NT2/D1 (cell line): ENCODE measurements around the gene ZNF189.

Experiments
- YY1 ChIP-seq: IDR thresholded peaks from 2 replicates; pipeline ENCODE4 v1.6.1; 2011; ENCODE audit not compliant: insufficient read length, insufficient read depth
- ZNF274 ChIP-seq: IDR thresholded peaks from 2 replicates; pipeline ENCODE4 v1.6.1; 2011; ENCODE audit warnings: mild to moderate bottlenecking, low read depth, low read length

- TF ChIP-seq YY1 (no peak), ZNF274 (no peak)
Observed at GRCh38 chr9:101354143-101354764, 44.4 kb upstream of the ZNF189 start.
